Stimulated activated CD4-positive, alpha-beta T cell treated with anti-CD3 and anti-CD28 coated beads, Interleukin-15, amount 100 ng/mL, for 24 hours (primary cell): ENCODE data around the gene PRKAG2.

Source experiments
- DNase-seq: peaks from one replicate; pipeline ENCODE4 v3.0.0-alpha.2; 2020

The PRKAG2 gene

GRCh38 chr7:151630851-151631569, 245.9 kb downstream of the PRKAG2 start:
- no peak for DNase-seq

DNA sequence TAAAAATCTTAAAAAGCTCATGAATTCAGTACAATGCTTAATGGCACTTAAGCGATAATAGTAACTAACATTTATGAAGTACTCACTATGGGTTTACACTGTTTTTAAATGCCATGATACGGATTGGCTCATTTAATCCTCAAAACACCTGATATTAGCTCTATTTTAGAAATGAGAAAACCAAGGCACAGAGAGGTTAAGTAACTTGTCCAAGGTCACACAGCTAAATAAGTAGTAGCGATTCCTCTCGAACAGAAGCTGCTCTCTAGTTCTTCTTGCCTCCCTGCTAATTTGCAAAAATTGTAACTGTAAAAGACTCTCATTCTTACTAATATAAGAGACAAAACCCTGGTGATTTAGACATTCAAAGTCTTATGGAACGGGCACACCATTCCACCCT, 246.6 kb downstream of the PRKAG2 start:
- no peak for DNase-seq

DNA sequence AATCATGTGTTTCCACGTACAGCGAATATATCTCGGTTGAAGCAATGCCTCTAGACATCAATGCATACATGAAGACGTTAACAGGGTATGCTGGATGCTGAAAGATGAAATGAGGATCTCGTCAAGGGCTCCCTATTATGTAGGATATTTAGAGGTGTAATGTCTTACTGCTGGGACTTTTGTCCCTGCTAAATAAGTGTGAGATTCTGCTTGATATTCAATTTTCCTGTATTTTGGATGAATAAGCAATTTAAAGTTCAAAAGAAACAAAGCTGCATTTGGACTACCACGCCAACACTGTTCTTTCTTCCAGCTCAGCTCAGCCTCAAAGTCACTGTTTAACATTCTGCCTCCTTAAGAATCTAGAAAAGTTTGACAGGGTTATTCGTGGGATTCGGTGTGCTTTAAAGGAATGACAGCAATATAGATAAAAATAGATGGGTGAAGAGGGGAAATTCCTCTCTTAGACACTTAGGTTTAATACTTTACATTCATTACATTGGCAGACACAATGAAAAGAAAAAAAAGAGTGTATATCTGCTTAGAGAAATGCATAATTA, 247.1 kb downstream of the PRKAG2 start:
- no peak for DNase-seq

DNA sequence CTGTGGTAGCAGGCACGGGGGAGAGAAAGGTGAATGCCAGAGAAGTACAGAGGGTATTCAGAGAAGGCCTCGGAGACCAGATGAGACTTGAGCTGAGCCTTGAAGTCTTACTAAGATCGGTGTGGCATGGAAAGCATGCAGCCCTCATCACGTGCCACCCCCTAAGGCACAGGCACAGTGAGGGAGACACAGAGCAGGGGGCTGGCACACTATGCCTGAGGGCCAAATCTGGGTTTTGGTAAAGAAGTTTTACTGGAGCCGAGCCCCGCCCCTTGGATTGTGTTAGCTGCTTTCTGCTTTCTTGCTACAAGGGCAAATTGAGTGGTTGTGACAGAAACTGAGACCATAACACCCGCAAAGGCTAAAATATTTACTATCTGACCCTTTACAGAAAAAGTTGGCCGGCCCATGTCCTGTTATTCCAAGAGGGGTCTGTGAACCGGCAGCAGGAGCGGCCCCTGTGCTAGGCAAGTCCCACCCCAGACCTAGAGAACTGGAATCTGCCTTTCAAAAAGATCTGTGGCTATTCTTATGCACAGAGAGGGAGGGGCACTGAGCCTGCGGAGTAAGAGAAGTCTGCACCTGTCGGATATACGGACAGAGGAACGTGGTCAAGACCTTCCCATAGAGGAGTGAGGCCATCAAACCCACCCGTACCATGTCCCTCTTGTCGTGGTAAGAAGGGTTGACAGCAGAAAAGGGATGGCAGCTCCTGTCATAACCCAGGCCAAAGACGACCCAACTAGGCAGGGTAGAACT, 247.9 kb downstream of the PRKAG2 start:
- no peak for DNase-seq

GRCh38 chr7:151626422-151627115, 250.3 kb downstream of the PRKAG2 start:
- DNase-seq: peak; percentile 15

DNA sequence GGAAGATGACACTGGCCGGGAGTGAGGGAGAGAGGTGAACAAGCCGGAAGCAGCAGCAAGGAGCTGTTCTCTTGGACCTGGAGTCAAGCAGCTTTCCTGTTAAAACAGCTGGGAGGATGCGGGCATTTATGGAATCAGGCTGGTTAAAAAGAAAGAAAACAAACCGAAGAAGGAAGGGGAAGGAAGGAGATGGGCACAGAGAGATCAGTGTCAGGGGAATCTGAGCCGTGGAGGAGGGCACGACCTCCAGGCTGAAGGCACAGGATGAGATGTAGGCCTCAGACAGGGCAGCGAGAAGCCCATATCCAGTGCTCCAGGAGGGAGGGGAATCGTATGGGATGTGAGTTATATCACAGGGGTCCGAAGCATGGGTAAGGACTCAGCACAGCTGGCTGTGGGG, 251.3 kb downstream of the PRKAG2 start:
- DNase-seq: no peak

DNA sequence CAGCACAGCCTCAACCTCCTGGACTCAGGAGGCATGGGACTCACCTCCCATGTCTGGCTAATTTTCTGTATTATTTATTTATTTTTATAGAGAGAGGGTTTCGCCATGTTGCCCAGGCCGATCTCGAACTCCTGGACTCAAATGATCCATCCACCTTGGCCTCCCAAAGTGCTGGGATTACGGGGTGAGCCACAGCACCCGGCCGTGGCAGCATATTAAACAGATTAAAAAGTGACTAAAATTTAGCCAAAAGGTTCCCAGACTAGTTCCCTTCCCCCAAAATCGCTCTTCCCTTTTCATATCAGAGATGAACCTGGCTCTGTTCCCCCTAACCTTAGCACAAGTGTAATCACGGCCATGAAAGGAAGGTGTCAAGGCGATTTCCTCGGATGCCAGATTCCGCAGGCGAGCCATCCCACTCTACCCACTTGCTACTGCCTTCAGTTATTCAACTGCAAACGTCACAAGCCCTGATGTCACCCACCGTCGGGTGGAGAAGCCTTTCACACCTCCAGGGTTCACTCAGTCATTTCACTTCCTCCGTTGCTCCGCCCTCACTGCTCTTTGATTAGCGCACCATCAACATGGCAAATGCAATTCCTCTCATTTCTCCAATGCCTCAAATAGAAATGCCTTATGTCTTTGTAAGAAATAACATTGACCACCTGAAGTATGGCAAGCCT, 252.5 kb downstream of the PRKAG2 start:
- DNase-seq: peak; percentile 14

DNA sequence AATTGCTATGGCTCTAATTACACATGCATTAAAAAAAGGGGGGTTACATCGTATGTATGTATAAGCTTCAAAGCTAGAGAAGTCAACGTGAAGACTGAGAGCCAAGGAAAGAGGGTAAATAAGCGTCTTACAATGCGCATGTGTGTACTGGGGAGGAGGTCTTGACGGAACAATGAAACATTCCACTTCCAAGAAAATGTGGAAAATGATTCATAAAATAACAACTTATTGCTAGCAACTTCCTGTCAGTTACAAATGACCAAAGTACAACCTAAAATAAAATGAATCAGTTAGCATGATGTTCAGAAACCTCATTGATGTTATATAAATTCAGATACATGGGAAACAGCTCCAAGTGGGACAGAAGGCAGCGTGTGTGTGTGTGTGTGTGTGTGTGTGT, 253.1 kb downstream of the PRKAG2 start:
- DNase-seq: no peak

DNA sequence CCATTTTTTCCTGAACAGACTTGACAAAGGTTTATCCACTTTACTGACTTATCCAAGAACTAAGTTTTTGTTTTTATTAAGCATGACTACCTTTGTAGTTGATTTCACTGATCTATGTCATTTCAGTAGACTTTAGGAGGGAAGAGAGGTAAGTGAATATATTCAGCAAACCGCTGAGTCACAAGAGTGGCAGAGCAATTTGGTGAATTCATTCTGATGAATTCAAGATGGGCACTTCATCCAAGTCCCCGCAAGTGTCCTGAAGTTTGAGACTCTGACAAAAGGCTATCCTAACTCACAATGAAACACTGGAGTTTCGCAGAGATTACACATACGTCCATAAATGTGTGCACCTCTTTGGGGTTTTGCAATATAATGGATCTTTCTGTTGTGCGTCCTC, 255.0 kb downstream of the PRKAG2 start:
- no peak for DNase-seq

- DNase-seq: no peak
These were observed 260.3 kb downstream of the PRKAG2 start for GRCh38 chr7:151616443-151617213.

- DNase-seq: no peak
These were observed 261.1 kb downstream of the PRKAG2 start for GRCh38 chr7:151615784-151616183.

DNA sequence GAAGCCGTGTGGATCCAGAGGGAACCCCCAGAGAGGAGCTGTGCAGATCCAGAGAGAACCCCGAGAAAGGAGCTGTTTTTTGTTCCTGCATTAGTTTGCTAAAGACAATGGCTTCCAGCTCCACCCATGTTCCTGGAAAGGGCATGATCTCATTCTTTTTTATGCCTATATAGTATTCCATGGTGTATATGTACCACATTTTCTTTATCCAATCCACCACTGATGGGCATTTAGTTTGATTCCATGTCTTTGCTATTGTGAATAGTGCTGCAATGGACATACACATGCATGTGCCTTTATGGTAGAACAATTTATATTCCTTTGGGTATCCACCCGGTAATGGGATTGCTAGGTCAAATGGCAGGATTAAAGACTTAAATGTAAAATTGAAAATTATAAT, 261.9 kb downstream of the PRKAG2 start:
- DNase-seq: no peak

DNA sequence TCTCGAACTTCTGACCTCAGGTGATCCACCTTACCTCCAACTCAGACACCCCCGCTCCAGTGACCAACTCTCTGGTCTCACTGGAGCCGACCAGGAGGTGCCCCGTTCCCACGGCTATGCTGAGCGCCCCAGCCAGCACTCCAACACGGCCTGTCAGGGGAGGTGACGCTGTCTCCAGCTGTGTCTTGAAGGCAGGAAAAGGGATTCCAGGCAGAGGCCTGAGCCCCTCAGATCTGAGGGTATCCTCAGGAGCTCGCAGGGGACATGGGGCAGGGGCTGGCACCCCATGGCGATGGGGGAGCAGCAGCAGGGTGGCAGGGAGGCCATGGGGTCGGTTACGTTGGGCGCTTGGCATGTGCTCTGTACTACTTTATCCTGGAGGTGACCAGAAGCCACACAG, 262.9 kb downstream of the PRKAG2 start:
- DNase-seq: no peak

GRCh38 chr7:151611878-151612277, 265.0 kb downstream of the PRKAG2 start:
- DNase-seq: no peak

DNA sequence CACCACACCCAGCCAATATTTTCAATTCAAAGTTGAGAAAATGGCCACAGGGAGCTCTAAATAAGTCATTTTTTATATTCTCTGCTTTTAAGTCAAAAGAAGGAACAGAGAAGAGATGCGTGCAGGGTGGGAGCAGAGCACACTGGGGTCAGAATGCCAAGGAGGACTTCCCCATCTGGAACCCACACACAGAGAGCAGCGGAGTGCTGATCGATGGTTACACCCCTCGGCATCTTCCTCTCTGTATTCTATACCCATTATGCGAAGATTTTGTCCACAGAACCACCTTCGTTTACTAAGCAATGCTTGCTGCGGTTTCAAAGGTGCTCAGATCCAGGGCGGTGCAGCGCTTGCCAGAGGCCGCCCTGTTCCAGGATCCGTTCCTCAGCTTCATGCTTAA, 265.9 kb downstream of the PRKAG2 start:
- DNase-seq: no peak

- no peak for DNase-seq
These were observed 268.8 kb downstream of the PRKAG2 start for GRCh38 chr7:151608031-151608551.

- DNase-seq: no peak
These were observed 269.4 kb downstream of the PRKAG2 start for GRCh38 chr7:151607464-151607867.

- no peak for DNase-seq
These were observed 273.0 kb downstream of the PRKAG2 start for GRCh38 chr7:151603951-151604350.

DNA sequence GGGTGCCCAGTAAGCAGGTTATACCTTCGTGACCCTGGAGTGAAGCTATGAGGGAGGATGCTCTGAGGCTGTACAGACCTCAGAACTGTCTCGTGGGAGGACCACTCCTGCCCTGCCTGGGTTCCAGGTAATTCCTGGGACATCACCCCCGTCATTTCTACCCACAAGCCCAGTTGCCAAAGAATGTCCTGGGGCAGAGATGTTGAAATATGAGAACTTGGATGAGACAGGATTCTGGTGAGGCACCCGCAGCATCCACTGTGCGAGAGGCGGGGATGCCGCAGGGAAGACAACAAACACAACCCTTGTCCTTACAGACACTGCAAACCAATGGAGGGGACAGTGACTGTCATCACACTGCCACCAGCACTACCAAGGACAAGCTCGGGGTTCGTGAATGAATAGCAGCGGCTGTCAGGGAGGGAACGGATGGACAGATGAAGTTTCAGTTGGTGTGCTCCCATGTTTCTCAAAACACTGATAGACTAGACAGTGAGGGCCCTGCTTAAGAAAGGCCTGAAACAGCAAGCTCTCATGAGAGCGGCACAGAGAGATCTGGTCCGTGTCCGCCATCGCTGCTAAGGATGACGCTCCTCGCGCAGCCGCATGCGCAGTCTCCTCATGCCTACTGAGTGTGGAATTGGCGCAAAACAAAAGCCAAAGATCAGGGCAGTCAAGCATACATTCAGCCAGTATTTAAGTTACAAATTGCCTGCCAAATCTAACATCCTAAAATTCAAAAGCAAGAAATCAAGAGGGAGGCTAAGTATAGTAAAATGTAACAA, 275.2 kb downstream of the PRKAG2 start:
- no peak for DNase-seq

- DNase-seq: no peak
These were observed 276.6 kb downstream of the PRKAG2 start for GRCh38 chr7:151600331-151600730.
